ENCODE results near the gene KMT2B.

Gene KMT2B

DNA sequence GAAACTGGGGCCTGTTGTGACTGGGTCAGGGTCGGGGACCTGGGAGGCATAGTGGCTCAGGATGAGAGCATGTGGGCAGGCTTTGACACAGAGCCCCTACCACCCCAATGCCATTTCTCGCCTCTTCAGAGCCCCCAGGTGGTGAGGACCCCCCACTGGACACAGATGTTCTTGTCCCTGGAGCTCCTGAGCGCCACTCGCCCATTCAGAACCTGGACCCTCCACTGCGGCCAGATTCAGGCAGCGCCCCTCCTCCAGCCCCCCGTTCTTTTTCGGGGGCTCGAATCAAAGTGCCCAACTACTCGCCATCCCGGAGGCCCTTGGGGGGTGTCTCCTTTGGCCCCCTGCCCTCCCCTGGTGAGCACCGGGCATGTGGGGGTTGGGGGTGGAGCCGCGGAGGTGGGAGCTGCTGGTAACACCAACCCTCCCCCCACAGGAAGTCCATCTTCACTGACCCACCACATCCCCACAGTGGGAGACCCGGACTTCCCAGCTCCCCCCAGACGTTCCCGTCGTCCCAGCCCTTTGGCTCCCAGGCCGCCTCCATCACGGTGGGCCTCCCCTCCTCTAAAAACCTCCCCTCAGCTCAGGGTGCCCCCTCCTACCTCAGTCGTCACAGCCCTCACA, 14.1 kb downstream of the KMT2B start:
- H3K27ac ChIP-seq (ENCODE audit: low read depth, low read length, poor library complexity, severe bottlenecking): no peak overlapping the region
- H3K36me3 ChIP-seq (ENCODE audit: insufficient read depth, low read length): peaks cover 92% of the 10 kb centered on the region
- no peak overlapping the region for H3K4me2 ChIP-seq (ENCODE audit: low read length)
- H3K27me3 ChIP-seq (ENCODE audit: insufficient read depth, low read length): no peaks in the 10 kb centered on the region
- H3K9ac ChIP-seq (ENCODE audit: low read length): no peak overlapping the region
- H4K20me1 ChIP-seq (ENCODE audit: insufficient read depth, low read length): no peaks in the 10 kb centered on the region
- no peaks in the 10 kb centered on the region for H3K9me2 ChIP-seq (ENCODE audit: low read depth, low read length)
- H3K4me1 ChIP-seq (ENCODE audit: insufficient read depth, low read length, severe bottlenecking): no peaks in the 10 kb centered on the region
- H3F3A ChIP-seq (ENCODE audit: insufficient read depth, low read length): no peaks in the 10 kb centered on the region
- no peaks in the 10 kb centered on the region for H3K9me3 ChIP-seq (ENCODE audit: low read length)
- H3K79me2 ChIP-seq (ENCODE audit: insufficient read depth, low read length): no peaks in the 10 kb centered on the region
- no peak overlapping the region for H2AFZ ChIP-seq (ENCODE audit: low read length)
- TF ChIP-seq, protein P1, sequence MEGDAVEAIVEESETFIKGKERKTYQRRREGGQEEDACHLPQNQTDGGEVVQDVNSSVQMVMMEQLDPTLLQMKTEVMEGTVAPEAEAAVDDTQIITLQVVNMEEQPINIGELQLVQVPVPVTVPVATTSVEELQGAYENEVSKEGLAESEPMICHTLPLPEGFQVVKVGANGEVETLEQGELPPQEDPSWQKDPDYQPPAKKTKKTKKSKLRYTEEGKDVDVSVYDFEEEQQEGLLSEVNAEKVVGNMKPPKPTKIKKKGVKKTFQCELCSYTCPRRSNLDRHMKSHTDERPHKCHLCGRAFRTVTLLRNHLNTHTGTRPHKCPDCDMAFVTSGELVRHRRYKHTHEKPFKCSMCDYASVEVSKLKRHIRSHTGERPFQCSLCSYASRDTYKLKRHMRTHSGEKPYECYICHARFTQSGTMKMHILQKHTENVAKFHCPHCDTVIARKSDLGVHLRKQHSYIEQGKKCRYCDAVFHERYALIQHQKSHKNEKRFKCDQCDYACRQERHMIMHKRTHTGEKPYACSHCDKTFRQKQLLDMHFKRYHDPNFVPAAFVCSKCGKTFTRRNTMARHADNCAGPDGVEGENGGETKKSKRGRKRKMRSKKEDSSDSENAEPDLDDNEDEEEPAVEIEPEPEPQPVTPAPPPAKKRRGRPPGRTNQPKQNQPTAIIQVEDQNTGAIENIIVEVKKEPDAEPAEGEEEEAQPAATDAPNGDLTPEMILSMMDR (IDR thresholded peaks at IDR 0.05; ENCODE audit: low read length): no peak
- H3K4me3 ChIP-seq (ENCODE audit: low read depth, low read length, poor library complexity, severe bottlenecking): no peak overlapping the region

DNA sequence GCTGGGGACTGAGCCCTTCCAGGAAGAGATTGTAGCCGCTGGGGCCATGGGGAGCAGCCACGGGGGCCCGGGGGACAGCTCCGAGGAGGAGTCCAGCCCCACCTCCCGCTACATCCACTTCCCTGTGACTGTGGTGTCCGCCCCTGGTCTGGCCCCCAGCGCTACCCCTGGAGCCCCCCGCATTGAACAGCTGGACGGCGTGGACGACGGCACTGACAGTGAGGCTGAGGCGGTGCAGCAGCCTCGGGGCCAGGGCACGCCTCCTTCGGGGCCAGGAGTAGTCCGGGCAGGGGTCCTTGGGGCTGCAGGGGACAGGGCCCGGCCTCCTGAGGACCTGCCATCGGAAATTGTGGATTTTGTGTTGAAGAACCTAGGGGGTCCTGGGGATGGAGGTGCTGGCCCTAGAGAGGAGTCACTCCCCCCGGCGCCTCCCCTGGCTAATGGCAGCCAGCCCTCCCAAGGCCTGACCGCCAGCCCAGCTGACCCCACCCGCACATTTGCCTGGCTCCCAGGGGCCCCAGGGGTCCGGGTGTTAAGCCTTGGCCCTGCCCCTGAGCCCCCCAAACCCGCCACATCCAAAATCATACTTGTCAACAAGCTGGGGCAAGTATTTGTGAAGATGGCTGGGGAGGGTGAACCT, 14.9 kb downstream of the KMT2B start:
- Histone ChIP-seq H4K20me1 (ENCODE audit: insufficient read depth, low read length) (no peaks in the 10 kb centered on the region), H3K4me2 (ENCODE audit: low read length) (no peak overlapping the region), H3K79me2 (ENCODE audit: insufficient read depth, low read length) (no peaks in the 10 kb centered on the region), H3K27me3 (ENCODE audit: insufficient read depth, low read length) (no peaks in the 10 kb centered on the region), H2AFZ (ENCODE audit: low read length) (no peak overlapping the region), H3K4me3 (ENCODE audit: low read depth, low read length, poor library complexity, severe bottlenecking) (no peak overlapping the region), H3K9me3 (ENCODE audit: low read length) (no peaks in the 10 kb centered on the region), H3K9ac (ENCODE audit: low read length) (no peak overlapping the region), H3K4me1 (ENCODE audit: insufficient read depth, low read length, severe bottlenecking) (no peaks in the 10 kb centered on the region), H3K27ac (ENCODE audit: low read depth, low read length, poor library complexity, severe bottlenecking) (no peak overlapping the region), H3K36me3 (ENCODE audit: insufficient read depth, low read length) (peaks cover 90% of the 10 kb centered on the region), H3K9me2 (ENCODE audit: low read depth, low read length) (no peaks in the 10 kb centered on the region), H3F3A (ENCODE audit: insufficient read depth, low read length) (no peaks in the 10 kb centered on the region)
- no peak for TF ChIP-seq EZH2 (IDR thresholded peaks at IDR 0.05; ENCODE audit: borderline replicate concordance, low read length)
- TF ChIP-seq, protein P1 (IDR thresholded peaks at IDR 0.05; ENCODE audit: low read length): no peak

DNA sequence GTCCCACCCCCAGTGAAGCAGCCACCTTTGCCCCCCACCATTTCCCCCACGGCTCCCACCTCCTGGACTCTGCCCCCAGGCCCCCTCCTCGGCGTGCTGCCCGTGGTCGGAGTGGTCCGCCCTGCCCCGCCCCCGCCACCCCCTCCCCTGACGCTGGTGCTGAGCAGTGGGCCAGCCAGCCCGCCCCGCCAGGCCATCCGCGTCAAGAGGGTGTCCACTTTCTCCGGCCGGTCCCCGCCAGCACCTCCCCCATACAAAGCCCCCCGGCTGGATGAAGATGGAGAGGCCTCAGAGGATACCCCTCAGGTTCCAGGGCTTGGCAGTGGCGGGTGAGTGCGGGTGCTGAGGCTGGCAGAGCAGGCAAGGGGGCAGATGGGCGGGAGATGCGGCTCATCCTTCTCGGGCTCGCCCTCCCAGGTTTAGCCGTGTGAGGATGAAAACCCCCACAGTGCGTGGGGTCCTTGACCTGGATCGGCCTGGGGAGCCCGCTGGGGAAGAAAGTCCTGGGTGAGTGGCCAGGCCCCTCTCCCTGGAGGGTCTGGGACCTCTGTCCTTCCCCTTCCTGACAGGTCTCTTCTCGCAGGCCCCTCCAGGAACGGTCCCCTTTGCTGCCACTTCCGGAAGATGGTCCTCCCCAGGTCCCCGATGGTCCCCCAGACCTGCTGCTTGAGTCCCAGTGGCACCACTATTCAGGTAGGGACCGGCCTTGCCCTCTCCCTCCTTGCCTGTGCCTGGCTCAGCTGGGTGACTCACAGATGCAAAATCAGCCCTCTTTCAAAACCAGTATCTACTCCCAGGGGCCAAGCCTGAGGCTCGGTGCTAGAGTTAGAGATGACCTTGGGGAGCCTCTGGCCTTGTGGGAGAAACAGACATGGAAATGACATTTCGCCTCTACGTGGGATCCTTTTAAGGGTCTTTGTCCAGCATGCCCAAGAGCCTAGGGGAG, 15.7 kb downstream of the KMT2B start:
- TF ChIP-seq, protein P1 (IDR thresholded peaks at IDR 0.05; ENCODE audit: low read length): no peak
- TF ChIP-seq EZH2 (IDR thresholded peaks at IDR 0.05; ENCODE audit: borderline replicate concordance, low read length): no peak
- Histone ChIP-seq H3K27me3 (ENCODE audit: insufficient read depth, low read length) (no peaks in the 10 kb centered on the region), H2AFZ (ENCODE audit: low read length) (no peak overlapping the region), H3K9me3 (ENCODE audit: low read length) (no peaks in the 10 kb centered on the region), H3K9me2 (ENCODE audit: low read depth, low read length) (no peaks in the 10 kb centered on the region), H3K4me3 (ENCODE audit: low read depth, low read length, poor library complexity, severe bottlenecking) (no peak overlapping the region), H3K79me2 (ENCODE audit: insufficient read depth, low read length) (no peaks in the 10 kb centered on the region), H3K36me3 (ENCODE audit: insufficient read depth, low read length) (peaks cover 91% of the 10 kb centered on the region), H4K20me1 (ENCODE audit: insufficient read depth, low read length) (no peaks in the 10 kb centered on the region), H3F3A (ENCODE audit: insufficient read depth, low read length) (no peaks in the 10 kb centered on the region), H3K4me1 (ENCODE audit: insufficient read depth, low read length, severe bottlenecking) (no peaks in the 10 kb centered on the region), H3K27ac (ENCODE audit: low read depth, low read length, poor library complexity, severe bottlenecking) (no peak overlapping the region), H3K9ac (ENCODE audit: low read length) (no peak overlapping the region), H3K4me2 (ENCODE audit: low read length) (no peak overlapping the region)

Data from OCI-LY1 (cell line).